Measurements from ENCODE around the gene NAE1.
A peak's percentile ranks its signal among the peaks of the same experiment; 100 is the strongest.

Gene NAE1

GRCh38 chr16:66787427-66787826, 43.3 kb downstream of the NAE1 start:
- no peak overlapping the region for H3K4me3 ChIP-seq (ENCODE audit: low read length)
- TF ChIP-seq CTCF (conservative IDR thresholded peaks at IDR 0.05; ENCODE audit: low read depth, low read length), result no peak
- DNase-seq (ENCODE audit: low read depth), result no peak

GRCh38 chr16:66786551-66786950, 44.2 kb downstream of the NAE1 start:
- no peak for TF ChIP-seq CTCF (conservative IDR thresholded peaks at IDR 0.05; ENCODE audit: low read depth, low read length)

GRCh38 chr16:66776457-66776856, 54.3 kb downstream of the NAE1 start:
- no peak for TF ChIP-seq CTCF (conservative IDR thresholded peaks at IDR 0.05; ENCODE audit: low read depth, low read length)

More at GRCh38 chr16:66786551-66786950, 44.2 kb downstream of the NAE1 start:
- DNase-seq (ENCODE audit: low read depth), result no peak
- H3K4me3 ChIP-seq (ENCODE audit: low read length), result no peak overlapping the region

GRCh38 chr16:66774981-66775380, 55.8 kb downstream of the NAE1 start:
- no peak for DNase-seq (ENCODE audit: low read depth)

More at GRCh38 chr16:66776457-66776856, 54.3 kb downstream of the NAE1 start:
- H3K4me3 ChIP-seq (ENCODE audit: low read length), result no peak overlapping the region
- DNase-seq (ENCODE audit: low read depth), result no peak

GRCh38 chr16:66758086-66758485, 72.7 kb downstream of the NAE1 start:
- no peak overlapping the region for H3K4me3 ChIP-seq (ENCODE audit: low read length)
- TF ChIP-seq CTCF (conservative IDR thresholded peaks at IDR 0.05; ENCODE audit: low read depth, low read length), result peak; percentile 6
- no peak for DNase-seq (ENCODE audit: low read depth)

More at GRCh38 chr16:66774981-66775380, 55.8 kb downstream of the NAE1 start:
- no peak for TF ChIP-seq CTCF (conservative IDR thresholded peaks at IDR 0.05; ENCODE audit: low read depth, low read length)
- no peak overlapping the region for H3K4me3 ChIP-seq (ENCODE audit: low read length)

- DNase-seq (ENCODE audit: low read depth), result no peak
- H3K4me3 ChIP-seq (ENCODE audit: low read length), result no peak overlapping the region
- no peak for TF ChIP-seq CTCF (conservative IDR thresholded peaks at IDR 0.05; ENCODE audit: low read depth, low read length)
Observed at GRCh38 chr16:66754819-66755218, 76.0 kb downstream of the NAE1 start.

- no peak for DNase-seq (ENCODE audit: low read depth)
- H3K4me3 ChIP-seq (ENCODE audit: low read length), result no peak overlapping the region
- TF ChIP-seq CTCF (conservative IDR thresholded peaks at IDR 0.05; ENCODE audit: low read depth, low read length), result no peak
Observed at GRCh38 chr16:66754211-66754610, 76.6 kb downstream of the NAE1 start.

Data from retinal pigment epithelial cell (primary cell).